Naive B cell (primary cell): ENCODE results near the gene TTC23. TPM values are rescaled to one million over a fixed set of nuclear protein-coding genes. Genes with fewer than 3 reads are reported as not detected.

ENCODE experiments used
- ATAC-seq, 2 donors: fragments of 150-1000 bp; cut with Tn5 transposase; 2 replicates each; pipeline ENCODE4 v1.10.0; 2021; ENCODE audit warnings: low read depth in 2 of 2, mild to moderate bottlenecking in 2 of 2, moderate library complexity in 2 of 2
- DNase-seq: peaks from one replicate; pipeline ENCODE4 v3.0.0; 2022
- H3K27ac Mint-ChIP-seq, 6 donors: one replicate each; pipeline ENCODE4 v1.8.0; 2020 to 2022; ENCODE audit warnings: mild to moderate bottlenecking in 6 of 6, mixed read lengths in 6 of 6, moderate library complexity in 5 of 6, inconsistent platforms in 2 of 6
- H3K27me3 Mint-ChIP-seq, 3 donors: one replicate each; pipeline ENCODE4 v1.8.0; 2021 to 2022; ENCODE audit warnings: mixed read lengths in 3 of 3, mild to moderate bottlenecking in 1 of 3
- H3K36me3 Mint-ChIP-seq, 2 donors: one replicate each; pipeline ENCODE4 v1.8.0; 2020 to 2022; ENCODE audit warnings: mixed read lengths in 2 of 2, inconsistent platforms in 1 of 2, mild to moderate bottlenecking in 1 of 2
- H3K4me1 Mint-ChIP-seq, 3 donors: one replicate each; pipeline ENCODE4 v1.8.0; 2020 to 2022; ENCODE audit warnings: mixed read lengths in 3 of 3, inconsistent platforms in 1 of 3, mild to moderate bottlenecking in 1 of 3, moderate library complexity in 1 of 3
- H3K4me3 Mint-ChIP-seq, 8 donors: one replicate each; pipeline ENCODE4 v1.8.0; 2020 to 2022; ENCODE audit warnings: mild to moderate bottlenecking in 8 of 8, mixed read lengths in 8 of 8, moderate library complexity in 8 of 8, inconsistent platforms in 2 of 8
- H3K9me3 Mint-ChIP-seq, 7 donors: one replicate each; pipeline ENCODE4 v1.8.0; 2020 to 2022; ENCODE audit warnings: mixed read lengths in 7 of 7, mild to moderate bottlenecking in 5 of 7, inconsistent platforms in 2 of 7, moderate library complexity in 1 of 7
- polyA plus RNA-seq, 6 donors: library from polyadenylated mRNA; unstranded; fragments of 300-500 nt; fragmentation: Illumina TruSeq; gene quantifications; one replicate each; pipeline ENCODE4 v1.2.3, GENCODE V29; 2021; ENCODE audit warnings: low read depth in 6 of 6

The TTC23 gene
- polyA plus RNA-seq, 6 donors from 2014 or later, result 0.58 to 1.1 (median 0.96) TPM; not detected in 3

DNA sequence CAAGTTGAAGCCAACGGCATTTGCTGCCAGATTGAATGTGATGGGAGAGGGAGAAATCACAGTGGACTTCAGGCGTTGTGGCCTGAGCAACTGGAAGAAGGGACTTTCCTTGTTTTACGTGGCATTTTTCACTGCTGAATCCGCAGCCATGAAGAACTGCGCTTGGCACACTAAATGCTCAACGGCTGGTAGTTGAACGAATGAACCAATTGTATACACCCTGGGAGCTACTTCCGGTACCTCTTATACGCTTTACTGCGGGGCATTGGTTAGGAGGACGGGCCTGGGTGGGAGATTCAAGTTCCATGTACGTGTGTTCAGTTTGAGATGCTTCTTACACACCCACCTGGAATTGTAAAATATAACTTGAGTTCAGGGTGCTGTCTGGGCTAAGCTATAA, 139.3 kb downstream of the TTC23 start:
- H3K27ac Mint-ChIP-seq, result no peak overlapping the region
- peaks cover 0 to 3% (median under 1%) of the 10 kb centered on the region in 3 donors for H3K4me1 Mint-ChIP-seq
- no peaks in the 10 kb centered on the region for H3K36me3 Mint-ChIP-seq
- no peak for DNase-seq
- no peak for ATAC-seq
- no peak overlapping the region for H3K4me3 Mint-ChIP-seq
- H3K27me3 Mint-ChIP-seq, result peaks cover 19 to 25% (median 21%) of the 10 kb centered on the region in 3 donors
- H3K9me3 Mint-ChIP-seq, result no peaks in the 10 kb centered on the region

- no peaks in the 10 kb centered on the region for H3K36me3 Mint-ChIP-seq
- peaks cover 0 to 6% (median 3%) of the 10 kb centered on the region in 3 donors for H3K4me1 Mint-ChIP-seq
- no peak overlapping the region for H3K4me3 Mint-ChIP-seq
- H3K9me3 Mint-ChIP-seq, result no peaks in the 10 kb centered on the region
- ATAC-seq (no peak), DNase-seq (no peak)
- H3K27me3 Mint-ChIP-seq, result peaks cover 21 to 27% (median 23%) of the 10 kb centered on the region in 3 donors
- no peak overlapping the region for H3K27ac Mint-ChIP-seq
Observed at GRCh38 chr15:99109555-99110021, 139.8 kb downstream of the TTC23 start.

DNA sequence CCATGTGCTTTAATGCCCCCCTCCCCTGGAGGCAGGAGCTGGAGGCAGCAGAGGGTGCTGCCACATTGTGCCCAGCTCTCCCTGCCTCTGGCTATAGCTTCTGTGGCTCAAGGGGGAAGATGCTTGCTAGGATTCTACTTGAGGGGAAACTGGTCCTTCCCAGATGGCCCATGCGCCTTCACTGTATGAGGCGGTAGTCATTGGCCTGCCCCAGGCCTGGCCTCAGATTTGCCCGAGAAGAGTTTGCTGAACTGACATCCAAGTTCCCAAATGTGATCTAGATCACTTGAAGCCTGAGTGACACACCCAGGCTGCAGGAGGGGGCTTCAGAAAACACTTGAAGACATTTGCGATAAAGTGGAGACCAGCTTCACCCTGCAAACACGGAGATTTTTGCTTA, 140.4 kb downstream of the TTC23 start:
- H3K4me1 Mint-ChIP-seq, result peaks cover 0 to 6% (median 3%) of the 10 kb centered on the region in 3 donors

GRCh38 chr15:99106417-99107220, 142.8 kb downstream of the TTC23 start:
- H3K9me3 Mint-ChIP-seq, result peaks cover 0 to 2% (median 0%) of the 10 kb centered on the region in 7 donors
- H3K36me3 Mint-ChIP-seq, result no peaks in the 10 kb centered on the region
- DNase-seq (no peak), ATAC-seq (no peak)
- peaks cover 42 to 46% (median 42%) of the 10 kb centered on the region in 3 donors for H3K27me3 Mint-ChIP-seq
- peak overlapping the region in 1 of 6 donors; percentile 15 for H3K27ac Mint-ChIP-seq
- H3K4me1 Mint-ChIP-seq, result peaks cover 0 to 6% (median 3%) of the 10 kb centered on the region in 3 donors
- H3K4me3 Mint-ChIP-seq, result peak overlapping the region; percentile 35 to 87 (median 58)

More for the DNA sequence above, 140.4 kb downstream of the TTC23 start:
- no peaks in the 10 kb centered on the region for H3K36me3 Mint-ChIP-seq
- no peak for ATAC-seq
- no peaks in the 10 kb centered on the region for H3K9me3 Mint-ChIP-seq
- peak overlapping the region in 1 of 8 donors; percentile 57 for H3K4me3 Mint-ChIP-seq
- H3K27ac Mint-ChIP-seq, result no peak overlapping the region
- DNase-seq, result no peak
- peaks cover 21 to 30% (median 23%) of the 10 kb centered on the region in 3 donors for H3K27me3 Mint-ChIP-seq

DNA sequence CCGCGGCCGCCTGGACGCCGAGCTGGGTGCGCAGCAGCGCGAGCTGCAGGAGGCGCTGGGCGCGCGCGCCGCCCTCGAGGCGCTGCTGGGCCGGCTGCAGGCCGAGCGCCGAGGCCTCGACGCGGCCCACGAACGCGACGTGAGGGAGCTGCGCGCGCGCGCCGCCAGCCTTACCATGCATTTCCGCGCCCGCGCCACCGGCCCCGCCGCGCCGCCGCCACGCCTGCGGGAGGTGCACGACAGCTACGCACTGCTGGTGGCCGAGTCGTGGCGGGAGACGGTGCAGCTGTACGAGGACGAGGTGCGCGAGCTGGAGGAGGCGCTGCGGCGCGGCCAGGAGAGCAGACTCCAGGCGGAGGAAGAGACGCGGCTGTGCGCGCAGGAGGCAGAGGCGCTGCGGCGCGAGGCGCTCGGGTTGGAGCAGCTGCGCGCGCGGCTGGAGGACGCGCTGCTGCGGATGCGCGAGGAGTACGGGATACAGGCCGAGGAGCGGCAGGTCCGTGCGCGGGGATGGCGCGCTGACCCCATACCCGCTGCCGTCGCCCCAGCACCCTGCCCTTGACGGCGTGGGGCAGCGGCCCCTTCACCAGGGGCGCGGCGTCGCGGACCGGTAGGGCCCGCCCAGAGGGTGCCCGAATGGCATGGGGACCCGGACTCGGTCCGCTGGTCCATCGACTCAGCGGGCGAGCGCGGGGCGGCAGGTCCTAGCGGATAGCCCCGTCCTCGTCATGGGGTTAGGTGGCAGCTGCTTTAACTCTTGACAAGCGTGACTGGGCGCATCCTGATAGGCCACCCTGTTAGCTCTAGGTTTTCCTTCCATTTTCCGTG, 143.7 kb downstream of the TTC23 start:
- DNase-seq (no peak), ATAC-seq (peak; percentile 27 to 41)
- Mint-ChIP-seq H3K27ac (no peak overlapping the region), H3K36me3 (no peaks in the 10 kb centered on the region), H3K4me1 (peaks cover 0 to 7% (median 3%) of the 10 kb centered on the region in 3 donors), H3K9me3 (peaks cover 0 to 2% (median 0%) of the 10 kb centered on the region in 7 donors), H3K27me3 (peaks cover 43 to 50% (median 46%) of the 10 kb centered on the region in 3 donors), H3K4me3 (peak overlapping the region; percentile 42 to 87 (median 68))

- Mint-ChIP-seq H3K27ac (peak within 1 kb of the TSS in 1 of 6 donors; percentile 63), H3K4me3 (peak within 1 kb of the TSS in 7 of 8 donors; percentile 59 to 77 (median 74)), H3K27me3 (peaks cover 44 to 58% (median 51%) of the 10 kb centered on the region in 3 donors), H3K36me3 (no peaks in the 10 kb centered on the region), H3K4me1 (peaks cover 0 to 13% (median 9%) of the 10 kb centered on the region in 3 donors), H3K9me3 (peaks cover 0 to 2% (median 0%) of the 10 kb centered on the region in 7 donors)
- DNase-seq (no peak), ATAC-seq (peak; percentile 49 to 65)
Observed at GRCh38 chr15:99104788-99105513, 144.4 kb downstream of the TTC23 start, which contains the start of gene SYNM. SYNM (plus strand) TSS chr15:99105080; CDS start chr15:99105200, 120 bp downstream.

DNA sequence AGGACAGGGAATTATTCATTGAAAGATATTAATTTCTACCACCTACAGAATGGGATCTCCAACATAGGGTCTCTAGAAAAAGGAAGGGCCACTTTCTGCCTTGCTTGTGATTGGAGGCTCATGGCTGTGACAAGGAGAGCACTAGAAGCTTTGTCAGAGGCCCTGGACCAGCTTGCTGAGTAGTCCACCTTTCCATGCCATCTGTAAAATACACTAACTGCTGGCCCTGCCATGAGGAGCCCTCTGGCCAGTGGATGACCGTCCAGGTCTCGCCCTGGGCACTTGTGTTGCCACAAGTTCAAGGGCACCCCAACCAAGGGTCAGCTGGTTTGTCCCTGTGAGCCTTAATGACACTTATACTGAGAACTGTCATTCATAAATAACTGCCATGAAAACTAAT, 146.1 kb downstream of the TTC23 start:
- DNase-seq (no peak), ATAC-seq (no peak)
- H3K27ac Mint-ChIP-seq, result no peak overlapping the region
- H3K9me3 Mint-ChIP-seq, result peaks cover 0 to 2% (median 0%) of the 10 kb centered on the region in 7 donors
- peak overlapping the region in 3 of 8 donors; percentile 29 to 57 (median 39) for H3K4me3 Mint-ChIP-seq
- peaks cover 0 to 13% (median 10%) of the 10 kb centered on the region in 3 donors for H3K4me1 Mint-ChIP-seq
- no peaks in the 10 kb centered on the region for H3K36me3 Mint-ChIP-seq
- peaks cover 48 to 75% (median 57%) of the 10 kb centered on the region in 3 donors for H3K27me3 Mint-ChIP-seq

DNA sequence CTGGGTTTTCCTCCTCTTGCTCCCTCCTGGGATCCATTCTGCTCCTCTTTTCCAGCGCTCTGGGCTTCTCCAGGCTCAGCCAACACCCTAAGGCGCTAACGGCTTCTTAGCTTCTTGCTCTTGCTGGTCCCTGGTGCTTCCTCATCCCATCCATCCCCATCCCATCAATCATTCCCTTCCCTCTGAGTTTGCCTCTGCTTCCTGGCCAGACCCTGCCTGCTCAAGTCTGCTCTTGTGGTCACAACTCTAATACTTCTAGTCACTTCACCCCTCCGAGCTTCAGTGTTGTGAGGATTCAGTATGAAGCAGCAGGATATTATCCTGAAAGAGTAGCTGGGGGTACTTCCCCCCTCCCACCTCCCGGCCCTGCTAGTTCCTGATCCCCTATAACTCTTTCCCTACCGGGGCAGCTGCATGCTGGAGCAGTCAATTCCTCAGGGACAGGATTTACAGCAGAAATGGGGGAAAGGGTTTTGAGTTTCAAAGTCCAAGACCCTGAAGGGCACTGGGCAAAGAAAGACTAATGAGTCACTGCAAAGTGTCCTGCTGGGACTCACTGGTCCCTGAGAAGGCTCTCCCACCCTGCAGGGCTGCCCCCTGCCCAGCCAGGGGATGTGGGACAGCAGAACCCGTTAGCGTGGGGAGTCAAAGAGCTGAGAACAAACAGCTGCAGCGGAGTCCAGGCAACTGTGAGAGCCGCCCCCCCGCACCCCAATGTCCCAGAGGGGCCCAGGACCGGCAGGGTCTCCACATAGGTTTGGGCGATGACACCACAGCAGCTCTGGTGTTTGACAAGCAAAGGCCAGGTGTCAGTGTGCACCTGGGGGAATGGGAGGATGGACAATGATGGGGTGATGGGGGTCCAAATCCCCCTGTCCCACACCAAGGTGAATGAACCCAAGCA, 146.8 kb downstream of the TTC23 start:
- DNase-seq, result no peak
- Mint-ChIP-seq H3K4me1 (peaks cover 0 to 13% (median 8%) of the 10 kb centered on the region in 3 donors), H3K36me3 (no peaks in the 10 kb centered on the region), H3K9me3 (peaks cover 0 to 2% (median 0%) of the 10 kb centered on the region in 7 donors), H3K4me3 (peak overlapping the region in 1 of 8 donors; percentile 10), H3K27ac (no peak overlapping the region), H3K27me3 (peaks cover 53 to 79% (median 57%) of the 10 kb centered on the region in 3 donors)
- ATAC-seq, result no peak

DNA sequence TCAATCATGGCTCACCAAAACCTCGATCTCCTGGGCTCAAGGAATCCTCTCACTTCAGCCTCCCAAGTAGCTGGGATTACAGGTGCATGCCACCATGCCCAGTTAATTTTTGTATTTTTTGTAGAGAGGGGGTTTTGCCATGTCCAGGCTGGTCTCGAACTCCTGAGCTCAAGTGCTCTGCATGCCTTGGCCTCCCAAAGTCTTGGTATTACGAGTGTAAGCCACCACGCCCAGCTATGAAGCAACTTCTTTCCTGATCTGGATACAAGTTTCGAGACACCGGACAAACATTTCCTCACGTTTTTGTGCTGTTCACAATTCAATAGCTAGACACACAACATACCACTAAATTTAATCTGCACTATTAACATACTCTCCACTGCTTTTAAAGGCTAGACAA, 147.9 kb downstream of the TTC23 start:
- H3K4me3 Mint-ChIP-seq, result no peak overlapping the region
- no peak overlapping the region for H3K27ac Mint-ChIP-seq
- ATAC-seq (no peak), DNase-seq (no peak)
- H3K27me3 Mint-ChIP-seq, result peaks cover 46 to 76% (median 53%) of the 10 kb centered on the region in 3 donors
- H3K36me3 Mint-ChIP-seq, result no peaks in the 10 kb centered on the region
- H3K4me1 Mint-ChIP-seq, result peaks cover 0 to 13% (median 7%) of the 10 kb centered on the region in 3 donors
- peaks cover 0 to 2% (median 0%) of the 10 kb centered on the region in 7 donors for H3K9me3 Mint-ChIP-seq

- ATAC-seq, result peak in 1 of 2 donors; percentile 41
- no peaks in the 10 kb centered on the region for H3K36me3 Mint-ChIP-seq
- H3K9me3 Mint-ChIP-seq, result peaks cover 0 to 2% (median 0%) of the 10 kb centered on the region in 7 donors
- peaks cover 46 to 77% (median 54%) of the 10 kb centered on the region in 3 donors for H3K27me3 Mint-ChIP-seq
- peaks cover 0 to 13% (median 7%) of the 10 kb centered on the region in 3 donors for H3K4me1 Mint-ChIP-seq
- H3K4me3 Mint-ChIP-seq, result peak overlapping the region in 3 of 8 donors; percentile 15 to 56 (median 55)
- peak overlapping the region in 1 of 6 donors; percentile 78 for H3K27ac Mint-ChIP-seq
- no peak for DNase-seq
Observed at GRCh38 chr15:99100245-99101173, 148.9 kb downstream of the TTC23 start.

DNA sequence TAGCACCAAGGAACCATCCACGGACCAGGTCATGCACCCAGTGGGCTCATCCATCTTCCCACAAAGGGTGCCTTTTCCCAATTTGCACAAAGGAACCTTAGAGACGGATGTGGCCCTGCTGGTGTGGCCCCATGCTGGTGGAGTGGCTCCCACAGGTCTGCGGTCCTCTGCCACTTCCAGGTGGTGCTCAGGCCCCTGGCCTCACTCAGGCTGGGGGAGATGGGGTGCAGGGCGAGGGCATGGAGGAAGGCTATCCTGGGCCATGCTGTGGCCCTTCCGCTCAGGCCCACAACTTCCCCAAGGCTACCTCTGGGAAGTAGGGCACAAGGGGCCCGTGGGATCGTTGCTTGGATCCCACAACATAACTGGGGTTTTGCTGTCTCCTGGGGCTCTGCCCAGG, 149.7 kb downstream of the TTC23 start:
- peaks cover 45 to 71% (median 54%) of the 10 kb centered on the region in 3 donors for H3K27me3 Mint-ChIP-seq
- ATAC-seq, result no peak
- DNase-seq, result no peak
- peaks cover 0 to 2% (median 0%) of the 10 kb centered on the region in 7 donors for H3K9me3 Mint-ChIP-seq
- H3K36me3 Mint-ChIP-seq, result no peaks in the 10 kb centered on the region
- H3K4me3 Mint-ChIP-seq, result peak overlapping the region in 1 of 8 donors; percentile 2
- H3K4me1 Mint-ChIP-seq, result peaks cover 0 to 7% (median 7%) of the 10 kb centered on the region in 3 donors
- no peak overlapping the region for H3K27ac Mint-ChIP-seq
